Activated CD4-positive, alpha-beta T cell treated with anti-CD3 and anti-CD28 coated beads, Interleukin-2, Interleukin-6, amounts not matched to agents 100 ng/mL and 50 ng/mL, durations not matched to agents 16 hours and 8 hours (primary cell): ENCODE measurements around the gene HECW1.
"Not testable (repeated sequence)": the region's sequence is repeated elsewhere in the genome, so short reads cannot be mapped to it uniquely, and the experiment has no call there.

Experiments
- DNase-seq: peaks from one replicate; pipeline ENCODE4 v3.0.0-alpha.2; 2020

Gene HECW1

DNA sequence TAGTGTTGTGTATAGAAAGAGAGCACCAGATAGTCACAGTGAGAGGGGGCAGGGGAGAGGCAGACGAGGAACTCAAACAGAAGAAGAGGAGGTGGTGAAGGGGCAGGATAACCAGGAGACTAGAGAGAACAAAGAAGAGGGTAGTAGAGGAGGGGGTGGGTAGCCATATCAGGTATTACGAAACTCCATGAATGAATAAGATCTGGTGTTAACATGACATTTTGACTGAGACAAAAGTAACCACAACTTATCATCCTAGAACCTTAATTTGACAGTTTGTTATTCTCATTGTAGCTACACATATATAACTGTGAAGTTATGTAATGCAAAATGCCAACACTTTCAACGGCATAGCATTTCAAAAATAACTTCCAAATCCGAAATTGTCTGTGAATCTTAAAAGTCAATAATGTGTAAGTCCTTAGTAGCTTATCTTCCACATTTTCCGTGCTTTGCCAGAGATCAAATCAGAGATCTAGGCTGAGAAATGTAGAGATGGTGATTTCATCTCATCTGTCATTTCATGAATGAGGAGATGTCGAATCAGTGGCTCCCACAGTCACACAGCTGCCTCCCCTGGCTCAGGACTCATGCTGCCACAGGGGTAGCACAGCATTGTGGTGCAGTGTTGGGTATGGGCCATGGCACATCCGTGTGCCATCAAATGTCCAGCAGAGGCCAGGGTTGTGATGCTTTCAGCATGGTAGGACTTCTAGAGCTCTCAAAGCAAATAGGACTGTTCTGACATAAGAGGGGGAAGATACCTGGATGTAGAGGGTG lies 202.1 kb downstream of the HECW1 start:
- peak; percentile 80 for DNase-seq

- DNase-seq = no peak
Observed at GRCh38 chr7:43317075-43317474, 204.6 kb downstream of the HECW1 start.

GRCh38 chr7:43318188-43318770 lies 205.8 kb downstream of the HECW1 start:
- DNase-seq = no peak

- no peak for DNase-seq
Observed at GRCh38 chr7:43325595-43325994, 213.1 kb downstream of the HECW1 start.

GRCh38 chr7:43328336-43328735 lies 215.9 kb downstream of the HECW1 start:
- no peak for DNase-seq

DNA sequence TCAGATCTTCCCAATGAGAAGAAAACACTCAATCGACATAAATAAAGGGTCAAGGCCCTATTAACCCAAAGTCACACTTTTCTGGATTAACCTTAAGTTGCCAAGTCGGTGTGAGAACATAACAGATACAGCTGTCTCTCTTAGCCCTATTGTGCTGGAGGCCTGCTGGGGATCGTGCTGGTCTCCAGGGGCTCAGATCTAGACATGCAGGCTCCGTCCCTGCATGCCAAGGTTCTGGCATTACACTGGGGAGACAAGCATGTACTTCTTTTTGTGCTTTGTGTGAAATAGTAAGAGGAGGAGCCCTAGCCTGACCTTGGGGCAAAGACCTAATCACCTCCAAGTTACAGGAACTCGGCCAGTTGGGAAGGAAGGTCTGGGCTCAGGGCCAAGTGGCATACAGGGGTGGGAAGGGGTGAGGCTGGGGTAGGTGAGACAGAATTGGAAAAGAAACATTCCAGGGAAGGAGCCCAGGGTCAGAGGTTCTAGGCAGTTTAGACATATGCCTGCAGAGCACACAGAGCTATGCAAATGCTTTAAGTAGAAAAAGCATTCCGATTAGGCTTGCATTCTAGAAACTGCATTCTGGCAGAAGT lies 216.4 kb downstream of the HECW1 start:
- no peak for DNase-seq

DNA sequence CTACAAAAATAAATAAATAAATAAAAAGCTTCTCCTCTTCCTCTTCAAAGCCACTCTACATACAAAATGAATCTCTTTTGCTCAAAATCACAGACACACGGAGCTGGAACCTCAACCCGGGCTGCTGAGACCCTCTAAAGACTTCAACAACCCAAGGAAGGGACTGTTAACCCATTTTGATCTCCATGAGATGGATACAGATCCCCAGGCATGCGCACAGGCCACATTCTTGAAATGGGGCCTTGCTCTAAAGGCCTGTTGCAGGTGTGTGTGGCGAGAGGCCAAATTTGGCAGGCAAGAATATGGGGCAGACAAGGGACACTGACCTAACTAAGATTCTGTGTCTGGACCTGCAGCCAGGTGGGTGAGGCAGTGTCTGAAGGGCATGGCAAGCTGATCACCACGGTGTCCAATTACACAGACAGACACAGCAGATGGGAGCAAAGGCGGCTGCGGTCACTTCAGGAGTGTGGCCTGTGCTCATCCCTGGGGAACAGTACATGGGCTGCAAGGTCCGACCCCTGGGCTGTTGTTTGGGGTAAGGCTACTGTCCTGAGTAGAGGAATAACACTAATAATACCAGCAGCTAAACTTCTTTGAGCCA lies 219.8 kb downstream of the HECW1 start:
- no peak for DNase-seq

- DNase-seq = no peak
Observed at GRCh38 chr7:43337191-43337590, 224.7 kb downstream of the HECW1 start.

DNA sequence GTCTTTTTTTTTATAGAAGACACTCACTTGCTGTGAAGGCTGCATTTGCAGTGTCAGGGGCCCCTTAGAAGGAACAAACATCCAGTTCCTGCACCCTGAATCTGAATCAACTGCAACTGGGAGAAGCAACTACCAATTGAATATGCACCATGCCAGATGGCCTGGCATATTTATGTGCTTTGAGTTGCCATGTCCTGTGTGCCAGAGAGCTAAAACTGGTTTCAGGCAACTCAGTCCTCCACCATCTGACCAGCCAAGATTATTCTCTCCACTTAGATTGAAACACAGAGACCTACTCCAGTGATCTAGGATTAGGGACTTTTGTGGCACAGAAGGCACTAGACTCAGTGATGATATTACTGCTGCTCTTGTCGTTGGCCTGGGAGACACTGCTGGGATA lies 225.4 kb downstream of the HECW1 start:
- no peak for DNase-seq

DNA sequence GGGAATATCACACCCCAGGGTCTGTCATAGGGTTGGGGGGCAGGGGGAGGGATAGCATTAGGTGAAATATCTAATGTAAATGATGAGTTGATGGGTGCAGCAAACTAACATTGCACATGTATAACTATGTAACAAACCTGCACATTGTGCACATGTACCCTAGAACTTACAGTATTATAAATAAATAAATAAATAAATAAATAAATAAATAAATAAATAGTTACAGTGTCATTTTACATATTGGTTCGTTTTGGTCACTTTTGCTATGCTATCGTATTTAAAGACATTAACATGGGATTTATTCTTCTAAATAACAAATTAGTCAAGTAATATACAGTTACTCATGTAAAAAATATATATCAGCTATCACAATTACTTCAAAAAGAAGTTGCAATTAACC lies 228.7 kb downstream of the HECW1 start:
- no peak for DNase-seq

DNA sequence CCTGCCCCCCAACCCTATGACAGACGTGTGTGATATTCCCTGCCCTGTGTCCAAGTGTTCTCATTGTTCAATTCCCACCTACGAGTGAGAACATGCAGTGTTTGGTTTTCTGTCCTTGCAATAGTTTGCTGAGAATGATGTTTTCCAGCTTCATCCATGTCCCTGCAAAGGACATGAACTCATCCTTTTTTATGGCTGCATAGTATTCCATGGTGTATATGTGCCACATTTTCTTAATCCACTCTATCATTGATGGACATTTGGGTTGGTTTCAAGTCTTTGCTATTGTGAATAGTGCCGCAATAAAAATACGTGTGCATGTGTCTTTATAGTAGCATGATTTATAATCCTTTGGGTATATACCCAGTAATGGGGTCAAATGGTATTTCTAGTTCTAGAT lies 231.0 kb downstream of the HECW1 start:
- not testable (repeated sequence) for DNase-seq

DNA sequence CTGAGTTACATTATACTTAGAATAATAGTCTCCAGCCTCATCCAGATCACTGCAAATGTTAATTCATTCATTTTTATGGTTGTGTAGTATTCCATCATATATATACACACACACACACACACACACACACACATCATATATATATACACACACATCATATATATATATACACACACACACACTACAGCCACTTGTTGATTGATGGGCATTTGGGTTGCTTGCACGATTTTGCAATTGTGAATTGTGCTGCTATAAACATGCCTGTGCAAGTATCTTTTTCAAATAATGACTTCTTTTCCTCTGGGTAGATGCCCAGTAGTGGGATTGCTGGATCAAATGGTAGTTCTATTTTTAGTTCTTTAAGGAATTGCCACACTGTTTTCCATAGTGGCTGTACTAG lies 233.2 kb downstream of the HECW1 start:
- DNase-seq = not testable (repeated sequence)

GRCh38 chr7:43351683-43352082 lies 239.2 kb downstream of the HECW1 start:
- no peak for DNase-seq

DNA sequence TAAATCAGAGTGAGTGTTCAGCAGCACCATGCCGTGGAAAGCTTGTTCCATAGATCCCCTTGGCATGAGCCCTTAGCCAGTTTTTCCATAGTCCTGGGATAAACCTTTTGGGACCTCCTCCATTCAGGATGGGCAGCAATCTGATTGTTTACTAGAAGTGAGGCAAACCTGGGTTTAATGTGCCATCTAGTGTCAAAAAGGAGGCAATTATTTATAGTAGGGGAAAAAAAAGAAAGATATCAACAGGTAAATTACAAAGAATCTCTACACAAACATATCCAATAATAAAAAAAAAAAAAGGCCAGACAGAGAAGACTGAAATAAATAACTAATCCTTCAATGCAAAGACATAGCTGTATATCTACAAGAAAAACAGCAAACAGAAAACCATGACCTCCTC lies 241.5 kb downstream of the HECW1 start:
- DNase-seq = no peak

DNA sequence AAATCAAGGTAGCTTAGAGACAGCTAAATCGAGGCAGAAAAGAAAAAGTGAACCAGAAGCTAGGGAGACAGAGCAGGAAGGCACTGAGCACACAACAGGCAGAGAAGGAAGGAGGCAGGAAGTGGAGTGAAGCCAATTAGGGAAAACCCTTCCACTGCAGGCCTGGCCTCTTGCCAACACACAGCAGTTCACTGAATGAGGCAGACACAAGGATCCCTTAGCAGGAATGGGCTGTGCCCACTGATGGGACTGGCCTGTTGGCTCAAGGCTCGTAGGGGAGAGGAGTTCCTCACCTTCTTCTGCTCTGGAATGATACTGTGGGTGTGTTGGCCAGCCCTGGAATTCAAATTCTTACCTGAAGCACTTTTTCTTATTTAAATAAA lies 250.2 kb downstream of the HECW1 start:
- no peak for DNase-seq

- DNase-seq = no peak
Observed at GRCh38 chr7:43363035-43363791, 250.8 kb downstream of the HECW1 start.

- DNase-seq = no peak
Observed at GRCh38 chr7:43364391-43364790, 251.9 kb downstream of the HECW1 start.

DNA sequence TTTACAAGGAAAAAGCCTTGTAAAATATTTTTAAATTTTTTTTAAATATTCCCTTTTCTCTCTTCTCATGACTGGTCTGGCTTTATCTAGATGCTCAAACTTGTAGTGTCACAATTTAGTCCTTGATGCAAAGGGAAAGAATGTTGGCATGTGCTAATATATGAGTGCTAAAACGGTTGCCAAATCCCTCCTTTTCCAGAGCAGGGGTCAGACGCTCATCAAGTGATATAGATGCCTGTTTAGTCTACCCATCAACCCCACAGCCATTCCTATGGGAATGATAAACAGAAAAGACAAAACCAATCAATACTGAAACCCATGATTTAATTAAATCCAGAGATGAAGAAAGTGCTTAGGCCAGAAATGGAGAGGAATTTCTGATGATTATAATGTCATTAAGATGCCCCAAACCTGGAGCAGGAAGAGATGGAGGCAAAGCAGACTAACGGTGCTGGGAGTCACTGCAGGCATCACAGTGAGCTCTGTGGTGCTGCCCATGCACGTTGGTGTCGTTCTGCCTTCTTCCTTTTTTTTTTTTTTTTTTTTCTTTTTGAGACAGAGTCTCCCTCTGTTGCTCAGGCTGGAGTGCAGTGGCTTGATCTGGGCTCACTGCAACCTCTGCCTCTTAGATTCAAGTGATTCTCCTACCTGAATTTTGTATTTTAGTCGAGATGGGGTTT lies 260.4 kb downstream of the HECW1 start:
- DNase-seq = no peak

- DNase-seq = no peak
Observed at GRCh38 chr7:43377196-43377960, 264.9 kb downstream of the HECW1 start.

DNA sequence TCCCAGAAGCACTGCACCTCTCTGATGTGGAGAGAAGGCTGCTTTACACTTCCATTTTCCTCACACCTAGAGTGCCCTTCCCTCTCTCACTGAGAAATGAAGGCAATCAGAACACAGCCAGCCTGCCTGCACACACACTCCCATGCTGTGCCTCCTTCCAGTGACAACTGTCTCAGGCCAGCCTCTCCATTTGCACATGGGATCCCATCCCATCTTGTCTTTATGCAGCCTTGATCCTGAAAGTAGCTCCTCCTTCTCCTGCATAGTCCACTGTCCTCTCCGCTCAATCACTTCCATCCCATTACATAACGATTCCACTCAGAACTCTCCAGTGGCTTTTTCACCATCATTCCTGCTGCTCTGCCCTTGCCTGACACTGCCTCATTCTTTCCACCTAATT lies 266.8 kb downstream of the HECW1 start:
- no peak for DNase-seq

DNA sequence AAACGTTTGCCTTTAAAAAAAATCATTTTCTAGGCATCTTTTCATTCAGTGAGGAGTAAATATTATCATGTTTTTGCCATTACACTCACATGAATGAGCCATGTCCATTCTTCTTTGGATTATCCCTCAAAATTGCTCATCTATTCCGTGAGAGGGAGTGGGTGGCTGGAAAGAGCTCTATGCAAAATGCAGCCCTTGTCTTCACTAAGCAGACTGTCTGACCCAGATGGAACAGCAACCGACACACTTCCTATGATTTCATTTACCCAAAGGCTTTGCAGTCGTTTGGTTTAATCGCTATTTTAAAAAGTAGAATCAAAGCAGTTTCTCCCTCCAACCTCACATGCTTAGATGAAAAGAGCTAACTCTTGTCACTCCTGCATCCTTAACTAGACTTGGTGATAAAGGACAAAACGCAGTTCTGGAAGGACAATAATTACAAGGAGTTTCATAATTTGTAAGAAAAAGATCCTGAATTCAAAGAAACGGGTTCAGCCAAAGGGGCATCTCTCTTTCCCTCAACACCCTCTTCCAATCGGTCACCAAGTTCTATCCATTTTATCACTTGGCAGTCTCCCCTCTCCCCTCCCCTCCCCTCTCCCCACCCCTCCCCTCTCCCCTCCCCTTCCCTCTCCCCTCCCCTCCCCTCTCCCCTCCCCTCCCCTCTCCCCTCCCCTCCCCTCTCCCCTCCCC lies 272.3 kb downstream of the HECW1 start:
- DNase-seq = no peak
